MCF 10A (cell line): ENCODE measurements around the gene MAD1L1. TPM values are rescaled to one million over a fixed set of nuclear protein-coding genes. Genes with fewer than 3 reads are reported as not detected.

Experiments used
- BruUV-seq: library from RNA; stranded (reverse); fragments of 400-500 nt; replicated peaks from 2 replicates; lab custom pipeline; 2021; lab: Mats Ljungman, UMichigan
- CTCF ChIA-PET: fragments of 300-600 bp; sonication (Branson Sonifier 250); formaldehyde crosslinking; extraction: SDS; loops from one replicate; lab custom pipeline; 2021; ENCODE audit warnings: antibody characterized with exemption, inconsistent platforms; lab: Yijun Ruan, JAX
- POLR2A ChIA-PET: fragments of 300-600, 350-650 bp; sonication (Branson Sonifier 250); formaldehyde crosslinking; extraction: SDS; loops from one replicate; lab custom pipeline; 2020; ENCODE audit warnings: antibody characterized with exemption, inconsistent platforms; lab: Yijun Ruan, JAX
- DNase-seq: peaks from one replicate; pipeline ENCODE4 v3.0.0-alpha.2; 2018; ENCODE audit not compliant: unreplicated experiment
- H3K27ac Mint-ChIP-seq: one replicate; pipeline ENCODE4 v1.8.0; 2022; ENCODE audit warnings: mild to moderate bottlenecking, low read depth, mixed read lengths; ENCODE audit not compliant: unreplicated experiment
- H3K27me3 Mint-ChIP-seq: one replicate; pipeline ENCODE4 v1.8.0; 2022; ENCODE audit warnings: mixed read lengths; ENCODE audit not compliant: insufficient read depth, unreplicated experiment
- H3K36me3 Mint-ChIP-seq: one replicate; pipeline ENCODE4 v1.8.0; 2022; ENCODE audit warnings: mild to moderate bottlenecking, moderate library complexity, mixed read lengths; ENCODE audit not compliant: insufficient read depth, unreplicated experiment
- H3K4me1 Mint-ChIP-seq: one replicate; pipeline ENCODE4 v1.8.0; 2022; ENCODE audit warnings: mixed read lengths; ENCODE audit not compliant: insufficient read depth, unreplicated experiment
- H3K4me3 Mint-ChIP-seq: one replicate; pipeline ENCODE4 v1.8.0; 2022; ENCODE audit warnings: mild to moderate bottlenecking, moderate library complexity, mixed read lengths; ENCODE audit not compliant: unreplicated experiment
- H3K9me3 Mint-ChIP-seq: one replicate; pipeline ENCODE4 v1.8.0; 2022; ENCODE audit warnings: mixed read lengths; ENCODE audit not compliant: unreplicated experiment
- CTCF ChIP-seq: fragments of 200-600 bp; IDR thresholded peaks from one replicate; pipeline ENCODE4 v1.8.0; 2022; ENCODE audit warnings: antibody characterized with exemption, mild to moderate bottlenecking; ENCODE audit not compliant: unreplicated experiment
- intact Hi-C: fragments of 100-400 bp; cut with micrococcal nuclease; formaldehyde crosslinking; loops from 2 replicates; pipeline ENCODE4 v1.14.1; 2022
- total RNA-seq: library from RNA; stranded (reverse); gene quantifications from 2 replicates; pipeline ENCODE4 v1.2.3, GENCODE V29; 2022

Gene MAD1L1
- total RNA-seq, 1 experiment from 2014 or later = 25.2 TPM

GRCh38 chr7:2048006-2048405, 184.7 kb downstream of the MAD1L1 start:
- intact Hi-C loops = no loop called here
- H3K36me3 Mint-ChIP-seq = peaks cover 6% of the 10 kb centered on the region
- no TSS peak for BruUV-seq
- no peak for TF ChIP-seq CTCF
- ChIA-PET POLR2A (no interaction called here), CTCF (interaction anchor here (0.7 kb wide), 2 partner anchors 100 to 161 kb away, joined by 3 to 6 read pairs; no protein-coding TSS in a partner anchor)
- DNase-seq = no peak
- H3K4me1 Mint-ChIP-seq = no peaks in the 10 kb centered on the region
- H3K4me3 Mint-ChIP-seq = no peak overlapping the region
- no peak overlapping the region for H3K27ac Mint-ChIP-seq
- no peaks in the 10 kb centered on the region for H3K27me3 Mint-ChIP-seq
- no peaks in the 10 kb centered on the region for H3K9me3 Mint-ChIP-seq

- TF ChIP-seq CTCF = no peak
- no peak for DNase-seq
- ChIA-PET CTCF (interaction anchor here (0.5 to 0.6 kb wide), 2 partner anchors 805 to 852 kb away, joined by 3 read pairs; no protein-coding TSS in a partner anchor), POLR2A (no interaction called here)
- peaks cover 11% of the 10 kb centered on the region for H3K36me3 Mint-ChIP-seq
- intact Hi-C loops = no loop called here
- no peaks in the 10 kb centered on the region for H3K9me3 Mint-ChIP-seq
- no peaks in the 10 kb centered on the region for H3K4me1 Mint-ChIP-seq
- H3K4me3 Mint-ChIP-seq = no peak overlapping the region
- no TSS peak for BruUV-seq
- no peaks in the 10 kb centered on the region for H3K27me3 Mint-ChIP-seq
- H3K27ac Mint-ChIP-seq = no peak overlapping the region
Observed at GRCh38 chr7:2046581-2047565, 185.9 kb downstream of the MAD1L1 start.

GRCh38 chr7:2045559-2046405, 187.0 kb downstream of the MAD1L1 start:
- intact Hi-C loops = no loop called here
- BruUV-seq = no TSS peak
- Mint-ChIP-seq H3K9me3 (no peaks in the 10 kb centered on the region), H3K4me3 (no peak overlapping the region), H3K27me3 (no peaks in the 10 kb centered on the region), H3K4me1 (no peaks in the 10 kb centered on the region), H3K27ac (no peak overlapping the region), H3K36me3 (peaks cover 17% of the 10 kb centered on the region)
- POLR2A ChIA-PET = no interaction called here
- CTCF ChIA-PET = no interaction called here
- no peak for DNase-seq
- TF ChIP-seq CTCF = no peak
